Subcutaneous abdominal adipose tissue (tissue), 5 donors: Measurements from ENCODE around the gene SP110.

Experiments
- H3K27ac ChIP-seq: one replicate; pipeline ENCODE4 v1.7.0; 2013; ENCODE audit warnings: low read depth, mild to moderate bottlenecking, inconsistent platforms, low read length, moderate library complexity
- H3K27me3 ChIP-seq, 5 donors: one replicate each; pipeline ENCODE4 v1.7.0; 2013; ENCODE audit warnings: low read length in 5 of 5, inconsistent platforms in 1 of 5; ENCODE audit not compliant: control insufficient read depth in 5 of 5, insufficient read depth in 4 of 5
- H3K36me3 ChIP-seq, 5 donors: one replicate each; pipeline ENCODE4 v1.7.0; 2013; ENCODE audit warnings: low read length in 5 of 5; ENCODE audit not compliant: control insufficient read depth in 5 of 5, insufficient read depth in 5 of 5
- H3K4me1 ChIP-seq, 5 donors: one replicate each; pipeline ENCODE4 v1.7.0; 2013; ENCODE audit warnings: low read length in 5 of 5, mild to moderate bottlenecking in 3 of 5, moderate library complexity in 1 of 5; ENCODE audit not compliant: control insufficient read depth in 5 of 5, insufficient read depth in 5 of 5
- H3K4me3 ChIP-seq, 5 donors: one replicate each; pipeline ENCODE4 v1.7.0; 2013; ENCODE audit warnings: low read length in 5 of 5, low read depth in 1 of 5
- H3K9ac ChIP-seq, 5 donors: one replicate each; pipeline ENCODE4 v1.7.0; 2013; ENCODE audit warnings: low read length in 5 of 5, mild to moderate bottlenecking in 4 of 5, moderate library complexity in 3 of 5
- H3K9me3 ChIP-seq, 5 donors: one replicate each; pipeline ENCODE4 v1.7.0; 2013; ENCODE audit warnings: low read length in 5 of 5; ENCODE audit not compliant: control insufficient read depth in 5 of 5
- donor health status: healthy.
- donor health status: healthy.
- donor health status: healthy.
- donor health status: healthy.
- donor health status: healthy.

Gene SP110

GRCh38 chr2:230176996-230177395, 42.8 kb downstream of the SP110 start:
- Histone ChIP-seq H3K36me3 (peaks cover 18 to 90% (median 64%) of the 10 kb centered on the region in 5 donors), H3K9ac (no peak overlapping the region), H3K9me3 (no peaks in the 10 kb centered on the region), H3K27ac (no peak overlapping the region), H3K27me3 (no peaks in the 10 kb centered on the region), H3K4me3 (no peak overlapping the region), H3K4me1 (no peaks in the 10 kb centered on the region)

GRCh38 chr2:230174466-230174865, 45.3 kb downstream of the SP110 start:
- H3K27ac ChIP-seq: no peak overlapping the region
- H3K27me3 ChIP-seq: no peaks in the 10 kb centered on the region
- H3K9ac ChIP-seq: no peak overlapping the region
- H3K4me3 ChIP-seq: no peak overlapping the region
- H3K9me3 ChIP-seq: no peaks in the 10 kb centered on the region
- peaks cover 0 to 13% (median 0%) of the 10 kb centered on the region in 5 donors for H3K4me1 ChIP-seq
- H3K36me3 ChIP-seq: peaks cover 14 to 75% (median 52%) of the 10 kb centered on the region in 5 donors

- Histone ChIP-seq H3K27ac (no peak overlapping the region), H3K27me3 (no peaks in the 10 kb centered on the region), H3K36me3 (peaks cover 8 to 63% (median 45%) of the 10 kb centered on the region in 5 donors), H3K9me3 (no peaks in the 10 kb centered on the region), H3K4me1 (peaks cover 0 to 17% (median 0%) of the 10 kb centered on the region in 5 donors), H3K4me3 (no peak overlapping the region), H3K9ac (no peak overlapping the region)
Observed at GRCh38 chr2:230172852-230173251, 46.9 kb downstream of the SP110 start.

GRCh38 chr2:230172156-230172555, 47.6 kb downstream of the SP110 start:
- H3K27ac ChIP-seq: no peak overlapping the region
- no peak overlapping the region for H3K4me3 ChIP-seq
- H3K9me3 ChIP-seq: no peaks in the 10 kb centered on the region
- H3K9ac ChIP-seq: no peak overlapping the region
- peaks cover 0 to 17% (median 0%) of the 10 kb centered on the region in 5 donors for H3K4me1 ChIP-seq
- H3K36me3 ChIP-seq: peaks cover 4 to 63% (median 42%) of the 10 kb centered on the region in 5 donors
- no peaks in the 10 kb centered on the region for H3K27me3 ChIP-seq

- peak overlapping the region in 1 of 5 donors; percentile 23 for H3K4me3 ChIP-seq
- H3K27me3 ChIP-seq: no peaks in the 10 kb centered on the region
- peaks cover 0 to 17% (median 0%) of the 10 kb centered on the region in 5 donors for H3K4me1 ChIP-seq
- no peak overlapping the region for H3K9ac ChIP-seq
- H3K36me3 ChIP-seq: peaks cover under 1 to 52% (median 30%) of the 10 kb centered on the region in 5 donors
- no peaks in the 10 kb centered on the region for H3K9me3 ChIP-seq
- peak overlapping the region; percentile 65 for H3K27ac ChIP-seq
Observed at GRCh38 chr2:230170532-230170931, 49.3 kb downstream of the SP110 start.

GRCh38 chr2:230166557-230167170, 53.1 kb downstream of the SP110 start:
- no peaks in the 10 kb centered on the region for H3K9me3 ChIP-seq

GRCh38 chr2:230164139-230164538, 55.6 kb downstream of the SP110 start:
- H3K27me3 ChIP-seq: no peaks in the 10 kb centered on the region

More at GRCh38 chr2:230166557-230167170, 53.1 kb downstream of the SP110 start:
- H3K4me3 ChIP-seq: no peak overlapping the region
- no peak overlapping the region for H3K27ac ChIP-seq
- H3K9ac ChIP-seq: no peak overlapping the region
- no peaks in the 10 kb centered on the region for H3K27me3 ChIP-seq
- H3K36me3 ChIP-seq: peaks cover 0 to 15% (median 8%) of the 10 kb centered on the region in 5 donors
- peaks cover 0 to 17% (median 0%) of the 10 kb centered on the region in 5 donors for H3K4me1 ChIP-seq

GRCh38 chr2:230162981-230163380, 56.8 kb downstream of the SP110 start:
- Histone ChIP-seq H3K9ac (no peak overlapping the region), H3K27ac (no peak overlapping the region), H3K4me1 (peaks cover 0 to 13% (median 4%) of the 10 kb centered on the region in 5 donors), H3K36me3 (peaks cover 0 to 12% (median 5%) of the 10 kb centered on the region in 5 donors), H3K27me3 (no peaks in the 10 kb centered on the region), H3K9me3 (no peaks in the 10 kb centered on the region), H3K4me3 (no peak overlapping the region)

More at GRCh38 chr2:230164139-230164538, 55.6 kb downstream of the SP110 start:
- no peak overlapping the region for H3K27ac ChIP-seq
- peaks cover 0 to 13% (median 4%) of the 10 kb centered on the region in 5 donors for H3K4me1 ChIP-seq
- H3K9me3 ChIP-seq: no peaks in the 10 kb centered on the region
- H3K36me3 ChIP-seq: peaks cover 0 to 12% (median 6%) of the 10 kb centered on the region in 5 donors
- H3K4me3 ChIP-seq: no peak overlapping the region
- H3K9ac ChIP-seq: no peak overlapping the region

- Histone ChIP-seq H3K27me3 (no peaks in the 10 kb centered on the region), H3K9me3 (no peaks in the 10 kb centered on the region), H3K9ac (peak overlapping the region in 1 of 5 donors; percentile 21), H3K4me1 (peaks cover 0 to 13% (median 4%) of the 10 kb centered on the region in 5 donors), H3K4me3 (no peak overlapping the region), H3K36me3 (no peaks in the 10 kb centered on the region), H3K27ac (no peak overlapping the region)
Observed at GRCh38 chr2:230161184-230161583, 58.6 kb downstream of the SP110 start.

GRCh38 chr2:230160112-230160660, 59.6 kb downstream of the SP110 start:
- Histone ChIP-seq H3K9ac (no peak overlapping the region), H3K36me3 (no peaks in the 10 kb centered on the region), H3K9me3 (no peaks in the 10 kb centered on the region), H3K27ac (no peak overlapping the region), H3K4me3 (peak overlapping the region in 2 of 5 donors; percentile 10 to 38), H3K27me3 (no peaks in the 10 kb centered on the region), H3K4me1 (peaks cover 0 to 13% (median 4%) of the 10 kb centered on the region in 5 donors)
